Glutamatergic neuron (in vitro differentiated cells): ENCODE results near the gene MTR. TPM values are rescaled to one million over a fixed set of nuclear protein-coding genes. Genes with fewer than 3 reads are reported as not detected.

ENCODE experiments used
- DNase-seq: peaks from one replicate; pipeline ENCODE4 v3.0.0; 2022
- H3K27ac Mint-ChIP-seq: one replicate; pipeline ENCODE4 v1.8.0; 2020; ENCODE audit warnings: mild to moderate bottlenecking, mixed read lengths, inconsistent platforms; ENCODE audit not compliant: unreplicated experiment
- H3K27me3 Mint-ChIP-seq: one replicate; pipeline ENCODE4 v1.8.0; 2020; ENCODE audit warnings: mild to moderate bottlenecking, moderate library complexity, mixed read lengths, inconsistent platforms; ENCODE audit not compliant: unreplicated experiment
- H3K36me3 Mint-ChIP-seq: one replicate; pipeline ENCODE4 v1.8.0; 2020; ENCODE audit warnings: mild to moderate bottlenecking, mixed read lengths, inconsistent platforms; ENCODE audit not compliant: unreplicated experiment
- H3K4me1 Mint-ChIP-seq: one replicate; pipeline ENCODE4 v1.8.0; 2020; ENCODE audit warnings: mild to moderate bottlenecking, low read depth, mixed read lengths, inconsistent platforms; ENCODE audit not compliant: unreplicated experiment
- H3K4me3 Mint-ChIP-seq: one replicate; pipeline ENCODE4 v1.8.0; 2020; ENCODE audit warnings: mild to moderate bottlenecking, mixed read lengths, inconsistent platforms; ENCODE audit not compliant: unreplicated experiment
- H3K9me3 Mint-ChIP-seq: one replicate; pipeline ENCODE4 v1.8.0; 2020; ENCODE audit warnings: mild to moderate bottlenecking, moderate library complexity, mixed read lengths, inconsistent platforms; ENCODE audit not compliant: unreplicated experiment
- total RNA-seq: library from RNA; stranded (reverse); fragmentation: NEBNext Ultra II Directional; extraction: Animal tissue kit (Norgen Biotek cat#: 25700); gene quantifications from one replicate; pipeline ENCODE4 v1.2.1, GENCODE V29; 2021; ENCODE audit not compliant: unreplicated experiment
- TF ChIP-seq, protein P1 (sequence below): fragments of 200-600 bp; sonication (generic); IDR thresholded peaks from one replicate; pipeline ENCODE4 v1.5.0; 2021; ENCODE audit not compliant: partially characterized antibody, unreplicated experiment

Gene MTR
- total RNA-seq, 1 donor from 2014 or later = 33.2 TPM

DNA sequence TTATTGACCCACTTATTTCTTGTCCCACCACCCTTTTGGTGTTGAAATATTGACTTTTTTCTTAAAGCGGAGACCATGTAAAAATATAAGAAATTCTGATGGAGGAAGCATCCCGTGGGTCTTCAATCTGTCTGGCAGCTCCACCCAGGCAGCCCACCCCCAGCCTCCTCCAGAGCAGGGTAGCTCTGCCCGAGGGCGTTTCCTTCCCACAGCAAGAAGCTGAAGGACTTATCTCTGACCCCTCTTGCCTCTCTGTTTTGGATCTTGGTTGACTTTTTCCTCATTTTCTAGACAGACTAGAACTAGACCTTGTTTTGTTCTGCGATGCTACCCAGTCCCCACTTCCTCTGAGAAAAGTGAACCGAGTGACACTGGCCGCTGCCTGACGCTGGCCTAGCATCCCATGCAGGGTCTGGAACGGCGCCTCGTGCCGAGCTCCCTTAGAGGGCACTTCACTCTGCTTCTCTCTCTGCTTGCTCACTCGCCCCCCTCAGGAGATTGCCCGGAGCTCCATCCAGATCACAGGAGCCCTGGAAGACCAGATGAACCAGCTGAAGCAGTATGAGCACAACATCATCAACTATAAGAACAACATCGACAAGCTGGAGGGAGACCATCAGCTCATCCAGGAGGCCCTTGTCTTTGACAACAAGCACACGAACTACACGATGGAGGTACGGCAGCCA is 40.4 kb upstream of the MTR start:
- Mint-ChIP-seq H3K4me1 (no peaks in the 10 kb centered on the region), H3K27ac (no peak overlapping the region), H3K9me3 (no peaks in the 10 kb centered on the region), H3K36me3 (no peaks in the 10 kb centered on the region), H3K4me3 (no peak overlapping the region), H3K27me3 (no peaks in the 10 kb centered on the region)
- TF ChIP-seq, protein P1, sequence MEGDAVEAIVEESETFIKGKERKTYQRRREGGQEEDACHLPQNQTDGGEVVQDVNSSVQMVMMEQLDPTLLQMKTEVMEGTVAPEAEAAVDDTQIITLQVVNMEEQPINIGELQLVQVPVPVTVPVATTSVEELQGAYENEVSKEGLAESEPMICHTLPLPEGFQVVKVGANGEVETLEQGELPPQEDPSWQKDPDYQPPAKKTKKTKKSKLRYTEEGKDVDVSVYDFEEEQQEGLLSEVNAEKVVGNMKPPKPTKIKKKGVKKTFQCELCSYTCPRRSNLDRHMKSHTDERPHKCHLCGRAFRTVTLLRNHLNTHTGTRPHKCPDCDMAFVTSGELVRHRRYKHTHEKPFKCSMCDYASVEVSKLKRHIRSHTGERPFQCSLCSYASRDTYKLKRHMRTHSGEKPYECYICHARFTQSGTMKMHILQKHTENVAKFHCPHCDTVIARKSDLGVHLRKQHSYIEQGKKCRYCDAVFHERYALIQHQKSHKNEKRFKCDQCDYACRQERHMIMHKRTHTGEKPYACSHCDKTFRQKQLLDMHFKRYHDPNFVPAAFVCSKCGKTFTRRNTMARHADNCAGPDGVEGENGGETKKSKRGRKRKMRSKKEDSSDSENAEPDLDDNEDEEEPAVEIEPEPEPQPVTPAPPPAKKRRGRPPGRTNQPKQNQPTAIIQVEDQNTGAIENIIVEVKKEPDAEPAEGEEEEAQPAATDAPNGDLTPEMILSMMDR = no peak
- DNase-seq = no peak

DNA sequence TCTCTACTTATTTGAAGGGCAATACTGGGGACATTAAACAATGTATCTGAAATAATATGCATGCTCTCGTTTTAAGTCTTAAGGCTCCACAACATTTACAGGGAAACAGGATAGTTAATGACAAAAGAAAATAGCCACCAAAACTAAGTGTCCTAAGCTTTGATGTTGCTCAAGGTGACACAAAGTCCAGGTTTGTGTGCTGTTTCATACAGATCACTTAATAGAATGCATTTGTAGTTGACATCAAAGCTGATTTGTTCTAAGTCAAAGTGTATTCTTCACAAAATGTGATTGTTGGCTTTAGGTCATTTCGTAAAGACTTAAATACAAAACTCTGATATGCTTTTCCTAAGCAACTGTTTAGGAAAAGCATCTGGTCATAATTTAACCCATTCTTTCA is 37.5 kb upstream of the MTR start:
- H3K4me1 Mint-ChIP-seq = no peaks in the 10 kb centered on the region
- H3K27me3 Mint-ChIP-seq = no peaks in the 10 kb centered on the region
- H3K4me3 Mint-ChIP-seq = no peak overlapping the region
- TF ChIP-seq, protein P1 = no peak
- no peak for DNase-seq
- H3K36me3 Mint-ChIP-seq = no peaks in the 10 kb centered on the region
- H3K27ac Mint-ChIP-seq = no peak overlapping the region
- H3K9me3 Mint-ChIP-seq = no peaks in the 10 kb centered on the region

DNA sequence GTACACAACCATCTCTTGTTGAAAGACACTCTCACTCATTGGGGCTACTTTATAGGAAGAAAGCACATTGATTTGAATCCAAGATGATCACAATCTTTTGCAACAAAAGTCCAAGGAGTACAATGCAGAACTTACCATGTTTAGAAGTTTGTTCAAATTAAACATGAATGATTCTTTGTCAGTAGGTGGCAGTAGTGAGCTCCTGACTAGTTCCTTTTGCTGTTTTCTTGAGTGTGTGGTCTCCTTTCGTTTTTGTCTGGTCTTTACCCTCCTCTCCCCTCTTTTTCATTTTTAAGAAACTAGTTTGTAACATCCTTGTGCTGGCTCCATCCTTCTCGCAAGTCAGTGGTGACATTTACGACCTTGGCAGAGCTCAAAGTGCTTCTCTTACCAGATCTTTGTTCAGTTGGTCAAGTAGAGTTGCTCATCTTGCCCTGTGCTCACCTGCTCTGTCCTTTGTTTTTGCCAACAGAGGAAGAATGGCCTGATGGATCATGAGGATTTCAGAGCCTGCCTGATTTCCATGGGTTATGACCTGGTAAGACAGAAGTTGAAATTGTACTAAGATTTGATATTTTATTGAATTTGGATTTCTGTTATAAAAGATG is 35.7 kb upstream of the MTR start:
- Mint-ChIP-seq H3K9me3 (no peaks in the 10 kb centered on the region), H3K27ac (no peak overlapping the region), H3K27me3 (no peaks in the 10 kb centered on the region), H3K4me3 (no peak overlapping the region), H3K36me3 (no peaks in the 10 kb centered on the region), H3K4me1 (no peaks in the 10 kb centered on the region)
- DNase-seq = no peak
- TF ChIP-seq, protein P1 = peak; percentile 84

DNA sequence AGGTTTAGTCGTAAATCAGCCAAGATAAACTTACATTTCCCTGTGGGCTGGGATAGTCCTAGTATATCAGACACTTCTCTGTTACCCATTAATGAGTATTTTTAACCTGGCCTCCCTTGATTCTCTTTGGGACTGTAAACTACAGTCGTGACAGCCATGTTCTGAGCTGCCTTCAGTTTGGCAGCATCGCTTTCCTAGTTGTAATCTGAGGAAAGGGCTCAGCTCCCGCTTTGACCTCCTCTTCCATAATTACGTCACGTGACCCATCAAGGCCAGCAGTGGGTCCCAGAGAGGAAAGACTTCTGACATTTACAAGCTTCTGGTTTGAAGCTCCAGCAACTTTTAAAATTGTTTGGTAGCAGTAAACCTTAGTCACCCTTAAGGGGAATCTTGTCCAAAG is 34.6 kb upstream of the MTR start:
- H3K27ac Mint-ChIP-seq = no peak overlapping the region
- TF ChIP-seq, protein P1 = no peak
- H3K27me3 Mint-ChIP-seq = no peaks in the 10 kb centered on the region
- H3K9me3 Mint-ChIP-seq = no peaks in the 10 kb centered on the region
- no peak overlapping the region for H3K4me3 Mint-ChIP-seq
- no peaks in the 10 kb centered on the region for H3K4me1 Mint-ChIP-seq
- DNase-seq = no peak
- no peaks in the 10 kb centered on the region for H3K36me3 Mint-ChIP-seq

DNA sequence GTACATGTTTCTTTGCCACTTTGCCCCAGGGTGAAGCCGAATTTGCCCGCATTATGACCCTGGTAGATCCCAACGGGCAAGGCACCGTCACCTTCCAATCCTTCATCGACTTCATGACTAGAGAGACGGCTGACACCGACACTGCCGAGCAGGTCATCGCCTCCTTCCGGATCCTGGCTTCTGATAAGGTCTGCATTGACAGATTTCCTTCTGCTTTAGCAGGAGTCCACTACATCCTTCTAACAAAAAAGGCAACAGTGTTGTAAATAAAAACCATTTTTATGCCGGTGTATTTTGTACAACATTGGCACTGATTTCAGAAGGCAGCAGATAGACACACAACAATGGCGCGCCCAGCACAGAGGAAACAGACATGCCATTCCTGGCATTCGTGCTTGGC is 34.1 kb upstream of the MTR start:
- Mint-ChIP-seq H3K4me1 (no peaks in the 10 kb centered on the region), H3K36me3 (no peaks in the 10 kb centered on the region), H3K27ac (no peak overlapping the region), H3K27me3 (no peaks in the 10 kb centered on the region), H3K4me3 (no peak overlapping the region), H3K9me3 (no peaks in the 10 kb centered on the region)
- TF ChIP-seq, protein P1 = no peak
- DNase-seq = no peak
